GM23248 (cell line): ENCODE data around the gene FGFR1OP2. TPM values are rescaled to one million over a fixed set of nuclear protein-coding genes. Genes with fewer than 3 reads are reported as not detected.

ENCODE experiments used
- DNase-seq: peaks from one replicate; pipeline ENCODE4 v3.0.0-alpha.2; 2015
- H2AFZ ChIP-seq: fragments of 200-600 bp; sonication (generic); 2 replicates; pipeline ENCODE4 v1.6.1; 2016; ENCODE audit warnings: antibody characterized with exemption
- H3F3A ChIP-seq: fragments of 200-600 bp; sonication (generic); 2 replicates; pipeline ENCODE4 v1.6.1; 2016; ENCODE audit warnings: mild to moderate bottlenecking, antibody characterized with exemption, mixed run types; ENCODE audit not compliant: insufficient read depth
- H3K27ac ChIP-seq: fragments of 200-600 bp; sonication (generic); 2 replicates; pipeline ENCODE4 v1.5.1; 2016; ENCODE audit warnings: mild to moderate bottlenecking
- H3K27me3 ChIP-seq: fragments of 200-600 bp; sonication (generic); replicated peaks from 2 replicates; pipeline ENCODE4 v1.6.1; 2016; ENCODE audit warnings: mild to moderate bottlenecking; ENCODE audit not compliant: insufficient read depth
- H3K36me3 ChIP-seq: fragments of 200-600 bp; sonication (generic); 2 replicates; pipeline ENCODE4 v1.6.1; 2016; ENCODE audit warnings: low read depth, mild to moderate bottlenecking
- H3K4me1 ChIP-seq: fragments of 200-600 bp; sonication (generic); 2 replicates; pipeline ENCODE4 v1.6.1; 2016; ENCODE audit warnings: mild to moderate bottlenecking; ENCODE audit not compliant: insufficient read depth
- H3K4me2 ChIP-seq: fragments of 200-600 bp; sonication (generic); one replicate; pipeline ENCODE4 v1.6.1; 2016; ENCODE audit warnings: mild to moderate bottlenecking; ENCODE audit not compliant: unreplicated experiment
- H3K4me3 ChIP-seq: fragments of 200-600 bp; sonication (generic); 2 replicates; pipeline ENCODE4 v1.5.1; 2016; ENCODE audit warnings: mild to moderate bottlenecking
- H3K79me2 ChIP-seq: fragments of 200-600 bp; sonication (generic); 2 replicates; pipeline ENCODE4 v1.6.1; 2016; ENCODE audit warnings: mild to moderate bottlenecking; ENCODE audit not compliant: insufficient read depth
- H3K9ac ChIP-seq: fragments of 200-600 bp; sonication (generic); 2 replicates; pipeline ENCODE4 v1.6.1; 2016; ENCODE audit warnings: mild to moderate bottlenecking
- H3K9me2 ChIP-seq: fragments of 200-600 bp; sonication (generic); 2 replicates; pipeline ENCODE4 v1.6.1; 2016; ENCODE audit warnings: mixed run types, mild to moderate bottlenecking, moderate library complexity; ENCODE audit not compliant: insufficient read depth
- H3K9me3 ChIP-seq: fragments of 200-600 bp; sonication (generic); one replicate; pipeline ENCODE4 v1.6.1; 2017; ENCODE audit warnings: low read depth
- H4K20me1 ChIP-seq: fragments of 200-600 bp; sonication (generic); 2 replicates; pipeline ENCODE4 v1.6.0; 2016; ENCODE audit not compliant: insufficient read depth
- EZH2 ChIP-seq: fragments of 200-600 bp; sonication (generic); IDR thresholded peaks from 2 replicates; pipeline ENCODE4 v1.6.1; 2018; ENCODE audit warnings: antibody characterized with exemption, mild to moderate bottlenecking; ENCODE audit not compliant: insufficient read depth, poor library complexity, severe bottlenecking
- EZH2phosphoT487 ChIP-seq: fragments of 200-600 bp; sonication (generic); IDR thresholded peaks from 2 replicates; pipeline ENCODE4 v1.6.1; 2018; ENCODE audit warnings: antibody characterized with exemption, moderate library complexity, mild to moderate bottlenecking, low read depth; ENCODE audit not compliant: insufficient read depth
- WGBS, 2 experiments: methylation state at CpG; one replicate each; pipeline ENCODE4 v1.1.6; 2015 to 2017; ENCODE audit warnings: low lambda C conversion rate in 2 of 2, low coverage in 1 of 2; ENCODE audit errors: missing lambda C conversion rate in 2 of 2; 5-methylcytosine and 5-hydroxymethylcytosine counted together
- in situ Hi-C: fragments of 300-500 bp; cut with MboI; formaldehyde crosslinking; loops from 2 replicates; pipeline ENCODE4 v1.15.0; 2020
- polyA plus RNA-seq: library from polyadenylated mRNA; unstranded; fragments of >200 nt; fragmentation: Nextera tagmentation; extraction: Ambion mirVana; gene quantifications from 2 replicates; pipeline ENCODE4 v1.2.1, GENCODE V29; 2016
- total RNA-seq: library from RNA; depleted of rRNA; stranded (reverse); fragments of >200 nt; shearing (Covaris generic); gene quantifications from 2 replicates; pipeline ENCODE4 v1.2.3, GENCODE V29; 2014

FGFR1OP2 gene
- total and polyA plus RNA-seq, 2 experiments from 2014 or later: 37.2 to 47.3 TPM

DNA sequence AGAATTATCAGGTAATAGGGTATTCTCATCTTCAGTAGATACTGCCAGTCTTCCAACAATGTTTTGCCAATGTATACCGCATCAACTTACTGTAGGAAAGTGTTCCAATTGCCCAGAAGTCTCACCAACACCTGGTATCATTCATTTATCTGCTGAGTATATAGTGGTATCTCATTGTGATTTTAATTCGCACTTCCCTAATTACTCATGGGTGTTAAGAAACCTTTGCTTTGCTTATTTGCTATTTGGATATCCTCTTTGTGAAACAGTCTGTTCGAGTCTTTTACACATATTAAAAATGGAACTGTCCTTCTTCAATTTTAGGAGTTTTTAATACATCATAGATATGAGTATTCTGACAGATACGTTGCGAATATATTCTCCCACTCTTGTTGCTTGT, 69.8 kb downstream of the FGFR1OP2 start:
- H3K9me3 ChIP-seq: no peaks in the 10 kb centered on the region
- in situ Hi-C loops: no loop called here

DNA sequence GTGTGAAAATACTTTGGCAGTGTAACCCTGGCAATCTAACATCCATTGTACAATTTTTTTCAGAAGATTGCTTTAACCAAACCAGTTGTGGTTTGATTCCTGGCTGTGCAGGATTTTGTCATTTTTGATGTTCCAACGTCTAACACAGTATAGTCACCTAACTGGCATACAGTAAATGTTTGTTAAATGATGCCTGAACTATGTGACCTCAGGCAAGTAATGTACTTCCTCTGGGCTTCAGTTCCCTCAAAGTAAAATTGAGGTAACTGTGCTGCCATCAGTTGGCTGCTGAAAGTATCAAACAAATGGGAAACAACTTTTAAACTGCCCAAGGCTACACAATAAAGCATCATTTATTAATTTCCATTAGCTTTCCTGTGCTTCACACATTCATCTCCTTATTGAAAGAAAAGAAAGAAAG, 71.6 kb downstream of the FGFR1OP2 start:
- Histone ChIP-seq H3K9ac (no peak overlapping the region), H3K4me3 (no peak overlapping the region), H3K9me3 (no peaks in the 10 kb centered on the region), H3K4me1 (peaks cover 16% of the 10 kb centered on the region), H4K20me1 (no peaks in the 10 kb centered on the region), H3K27me3 (no peaks in the 10 kb centered on the region), H2AFZ (peak overlapping the region; percentile 20; the same call in 1 of the 2 replicates), H3K36me3 (no peaks in the 10 kb centered on the region), H3K79me2 (peaks cover 76% of the 10 kb centered on the region), H3K4me2 (no peak overlapping the region), H3F3A (peaks cover 13% of the 10 kb centered on the region), H3K9me2 (no peaks in the 10 kb centered on the region), H3K27ac (no peak overlapping the region)
- 0 to 9% methylated on average over 1 of the region's 1 CpG for WGBS, 2 experiments
- DNase-seq: no peak
- in situ Hi-C loops: loop anchor here (10.0 kb wide), 1 partner anchor 295 kb away; no protein-coding TSS in a partner anchor
- TF ChIP-seq EZH2 (no peak), EZH2phosphoT487 (no peak)

More for the DNA sequence above, 69.8 kb downstream of the FGFR1OP2 start:
- no peak overlapping the region for H3K4me3 ChIP-seq
- no peak overlapping the region for H3K27ac ChIP-seq
- H3K4me1 ChIP-seq: peaks cover 11% of the 10 kb centered on the region; the same call in 1 of the 2 replicates
- DNase-seq: no peak
- peaks cover 1% of the 10 kb centered on the region; the same call in 1 of the 2 replicates for H3F3A ChIP-seq
- no peak overlapping the region for H2AFZ ChIP-seq
- H3K36me3 ChIP-seq: no peaks in the 10 kb centered on the region
- no peaks in the 10 kb centered on the region for H3K27me3 ChIP-seq
- no peak overlapping the region for H3K9ac ChIP-seq
- no peak overlapping the region for H3K4me2 ChIP-seq
- no peaks in the 10 kb centered on the region for H3K9me2 ChIP-seq
- no peaks in the 10 kb centered on the region for H4K20me1 ChIP-seq
- 69 to 70% methylated on average over 5 of the region's 5 CpGs for WGBS, 2 experiments
- peaks cover 82% of the 10 kb centered on the region for H3K79me2 ChIP-seq
- TF ChIP-seq EZH2: no peak
- no peak for TF ChIP-seq EZH2phosphoT487

DNA sequence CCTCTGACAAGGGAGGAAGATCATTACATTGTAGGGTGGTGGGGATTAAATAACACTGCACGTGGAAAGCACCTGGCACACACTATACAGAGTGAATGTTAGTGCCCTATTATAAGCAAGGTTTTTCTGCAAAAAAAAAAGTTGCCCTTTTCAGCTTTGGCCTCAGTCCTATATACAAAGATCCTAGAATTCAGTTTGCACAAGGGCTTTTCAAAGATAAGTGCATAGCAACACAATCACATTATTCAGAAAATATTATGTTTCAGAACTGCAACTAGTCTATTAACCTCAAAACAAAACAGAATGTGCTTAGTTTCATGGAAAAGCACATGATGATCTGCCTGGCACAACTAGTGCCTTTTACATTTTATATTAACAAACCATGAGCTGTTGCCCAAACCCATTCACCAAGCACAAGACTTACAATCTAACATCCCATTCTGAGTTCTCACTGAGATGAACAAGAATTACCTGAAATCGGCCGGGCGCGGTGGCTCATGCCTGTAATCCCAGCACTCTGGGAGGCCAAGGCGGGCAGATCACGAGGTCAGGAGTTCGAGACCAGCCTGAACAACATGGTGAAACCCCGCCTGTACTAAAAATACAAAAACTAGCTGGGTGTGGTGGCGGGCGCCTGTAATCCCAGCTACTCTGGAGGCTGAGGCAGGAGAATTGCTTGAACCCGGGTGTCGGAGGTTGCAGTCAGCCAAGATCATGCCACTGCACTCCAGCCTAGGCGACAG, 74.1 kb downstream of the FGFR1OP2 start:
- H3K9ac ChIP-seq: no peak overlapping the region
- peaks cover 19% of the 10 kb centered on the region for H3F3A ChIP-seq
- H3K4me1 ChIP-seq: peaks cover 18% of the 10 kb centered on the region
- H3K36me3 ChIP-seq: no peaks in the 10 kb centered on the region
- no peak overlapping the region for H3K27ac ChIP-seq
- DNase-seq: no peak
- TF ChIP-seq EZH2phosphoT487: no peak
- TF ChIP-seq EZH2: no peak
- peaks cover 56% of the 10 kb centered on the region for H3K79me2 ChIP-seq
- H2AFZ ChIP-seq: no peak overlapping the region
- H3K4me3 ChIP-seq: no peak overlapping the region
- peak overlapping the region; percentile 86 for H3K4me2 ChIP-seq
- no peaks in the 10 kb centered on the region for H4K20me1 ChIP-seq
- H3K9me3 ChIP-seq: no peaks in the 10 kb centered on the region
- no peaks in the 10 kb centered on the region for H3K27me3 ChIP-seq
- in situ Hi-C loops: loop anchor here (10.0 kb wide), 1 partner anchor 292 kb away; no protein-coding TSS in a partner anchor
- 88 to 91% methylated on average over 12 to 14 of the region's 14 CpGs for WGBS, 2 experiments
- H3K9me2 ChIP-seq: no peaks in the 10 kb centered on the region

DNA sequence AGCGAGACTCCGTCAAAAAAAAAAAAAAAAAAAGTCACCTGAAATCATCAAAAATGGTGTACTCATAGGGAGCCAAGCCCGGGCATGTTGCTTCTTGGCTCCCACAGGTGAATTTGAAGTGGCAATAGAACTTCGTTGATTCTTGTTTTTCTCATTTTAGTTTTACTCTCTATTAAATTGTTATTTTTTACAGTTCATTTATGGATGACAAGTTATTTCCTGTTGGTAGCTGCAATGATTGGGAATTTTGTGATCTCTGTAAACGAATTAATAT, 74.6 kb downstream of the FGFR1OP2 start:
- H3K79me2 ChIP-seq: peaks cover 50% of the 10 kb centered on the region
- no peaks in the 10 kb centered on the region for H3K9me3 ChIP-seq
- TF ChIP-seq EZH2phosphoT487 (no peak), EZH2 (no peak)
- peak overlapping the region; percentile 82 for H3K9ac ChIP-seq
- no peaks in the 10 kb centered on the region for H4K20me1 ChIP-seq
- in situ Hi-C loops: loop anchor here (10.0 kb wide), 1 partner anchor 292 kb away; no protein-coding TSS in a partner anchor
- no peaks in the 10 kb centered on the region for H3K36me3 ChIP-seq
- WGBS, 2 experiments: 69 to 72% methylated on average over 5 of the region's 5 CpGs
- peaks cover 18% of the 10 kb centered on the region for H3K4me1 ChIP-seq
- H2AFZ ChIP-seq: peak overlapping the region; percentile 92
- H3K9me2 ChIP-seq: no peaks in the 10 kb centered on the region
- H3K4me2 ChIP-seq: peak overlapping the region; percentile 86
- peak overlapping the region; percentile 91 for H3K4me3 ChIP-seq
- DNase-seq: no peak
- H3F3A ChIP-seq: peaks cover 19% of the 10 kb centered on the region
- peak overlapping the region; percentile 85 for H3K27ac ChIP-seq
- no peaks in the 10 kb centered on the region for H3K27me3 ChIP-seq
